ENCODE results near the gene DHX29. TPM values are rescaled to one million over a fixed set of nuclear protein-coding genes. Genes with fewer than 3 reads are reported as not detected.

The DHX29 gene
- total RNA-seq, 4 donors from 2014 or later, result 23.0 to 29.2 (median 25.7) TPM

GRCh38 chr5:55227664-55228430 lies 79.6 kb downstream of the DHX29 start:
- DNase-seq (ENCODE audit: low spot score) (no peak), ATAC-seq (ENCODE audit: low FRiP score) (no peak)
- no peak for TF ChIP-seq CTCF (IDR thresholded peaks at IDR 0.05)

DNA sequence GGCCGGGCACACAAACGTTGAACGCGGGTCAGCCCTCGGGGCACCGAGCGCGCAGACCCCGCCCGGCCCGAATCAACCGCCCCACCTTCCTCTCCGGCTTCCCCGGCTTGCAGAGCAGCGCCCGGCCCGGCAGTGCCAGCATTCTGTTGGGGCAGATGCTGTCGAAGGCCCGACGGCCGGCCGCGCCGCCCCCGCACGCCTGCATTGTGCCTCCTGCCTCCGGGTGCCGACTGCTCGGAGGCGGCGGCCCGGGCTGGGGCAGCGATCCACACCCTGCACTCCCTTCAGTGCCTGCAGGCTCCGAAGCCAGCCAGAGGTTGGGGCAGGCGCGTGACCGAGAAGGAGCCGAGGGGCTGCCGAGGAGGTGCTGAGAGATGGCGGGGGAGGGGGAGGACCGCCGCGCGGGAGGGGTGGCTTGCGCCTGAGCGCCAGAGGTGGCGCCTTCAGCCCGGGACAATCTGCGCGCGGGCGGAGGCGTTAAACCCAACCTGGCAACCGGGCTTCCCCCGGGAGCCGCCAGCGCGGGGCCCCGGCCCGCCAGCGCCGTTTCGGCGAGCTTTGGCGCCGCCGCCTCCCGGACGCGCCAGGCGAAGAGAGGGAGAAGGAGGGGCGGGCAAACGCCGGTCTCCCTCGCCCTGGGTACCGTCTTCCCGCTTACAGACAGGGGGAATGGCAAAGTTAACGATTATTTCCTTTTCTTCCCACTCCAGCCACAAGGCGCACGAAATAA lies 80.4 kb downstream of the DHX29 start, which contains the start of gene MCIDAS:
Gene MCIDAS, minus strand, starts transcription at position 382 of the 730 bp plus-strand sequence. Its CDS starts 177 bp downstream, at position 205.
- DNase-seq (ENCODE audit: low spot score) (no peak), ATAC-seq (ENCODE audit: low FRiP score) (peak; percentile 31)
- TF ChIP-seq CTCF (IDR thresholded peaks at IDR 0.05), result no peak

DNA sequence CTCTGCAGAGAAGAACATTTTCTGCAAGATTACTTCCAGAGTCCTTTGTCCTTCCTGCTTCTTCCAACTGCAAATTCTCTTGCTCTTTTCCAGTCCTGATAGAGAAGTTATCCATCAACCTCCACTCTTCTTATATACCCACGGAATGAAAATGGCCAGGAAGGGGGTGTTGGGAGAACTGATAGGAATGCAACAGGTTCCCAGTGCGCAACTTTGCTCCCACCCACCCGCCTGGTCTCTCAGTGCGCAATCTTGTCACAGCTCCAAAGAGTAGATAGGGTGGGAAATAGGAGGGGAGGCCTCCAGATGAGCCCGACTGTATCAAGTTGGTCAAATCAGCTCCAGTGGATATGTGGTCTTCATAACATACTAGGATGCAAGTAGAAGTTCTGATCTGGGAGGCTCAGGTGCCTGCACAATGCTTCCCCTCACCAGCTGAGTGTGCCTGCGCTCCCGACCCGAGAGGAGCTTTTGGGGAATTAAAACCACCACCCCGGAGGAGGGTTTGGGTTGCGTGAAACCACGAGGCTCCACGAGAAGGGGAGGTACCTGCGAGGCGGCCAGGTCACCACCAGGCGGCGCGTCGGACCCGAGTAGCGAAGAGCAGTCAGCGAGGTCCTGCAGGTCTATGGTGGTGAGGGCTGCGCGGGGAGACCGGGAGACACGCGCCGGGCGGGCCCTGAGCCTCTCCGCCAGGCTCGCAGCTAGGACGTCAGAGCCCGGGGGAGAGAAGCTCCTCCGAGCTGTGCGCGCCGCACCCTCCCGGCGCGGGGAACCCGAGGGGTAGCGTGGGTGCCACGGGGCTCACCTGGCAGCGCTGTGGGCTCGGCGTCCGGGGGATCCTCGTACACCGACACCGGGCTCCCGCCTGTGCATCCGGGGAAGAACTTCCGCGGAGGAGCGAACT lies 81.2 kb downstream of the DHX29 start:
- TF ChIP-seq CTCF (IDR thresholded peaks at IDR 0.05), result no peak
- no peak for DNase-seq (ENCODE audit: low spot score)
- ATAC-seq (ENCODE audit: low FRiP score), result peak; percentile 86

GRCh38 chr5:55225346-55225745 lies 82.1 kb downstream of the DHX29 start:
- TF ChIP-seq CTCF (IDR thresholded peaks at IDR 0.05), result no peak
- no peak for ATAC-seq (ENCODE audit: low FRiP score)
- DNase-seq (ENCODE audit: low spot score), result no peak

GRCh38 chr5:55223812-55224240 lies 83.7 kb downstream of the DHX29 start:
- DNase-seq (ENCODE audit: low spot score), result no peak
- no peak for TF ChIP-seq CTCF (IDR thresholded peaks at IDR 0.05)

DNA sequence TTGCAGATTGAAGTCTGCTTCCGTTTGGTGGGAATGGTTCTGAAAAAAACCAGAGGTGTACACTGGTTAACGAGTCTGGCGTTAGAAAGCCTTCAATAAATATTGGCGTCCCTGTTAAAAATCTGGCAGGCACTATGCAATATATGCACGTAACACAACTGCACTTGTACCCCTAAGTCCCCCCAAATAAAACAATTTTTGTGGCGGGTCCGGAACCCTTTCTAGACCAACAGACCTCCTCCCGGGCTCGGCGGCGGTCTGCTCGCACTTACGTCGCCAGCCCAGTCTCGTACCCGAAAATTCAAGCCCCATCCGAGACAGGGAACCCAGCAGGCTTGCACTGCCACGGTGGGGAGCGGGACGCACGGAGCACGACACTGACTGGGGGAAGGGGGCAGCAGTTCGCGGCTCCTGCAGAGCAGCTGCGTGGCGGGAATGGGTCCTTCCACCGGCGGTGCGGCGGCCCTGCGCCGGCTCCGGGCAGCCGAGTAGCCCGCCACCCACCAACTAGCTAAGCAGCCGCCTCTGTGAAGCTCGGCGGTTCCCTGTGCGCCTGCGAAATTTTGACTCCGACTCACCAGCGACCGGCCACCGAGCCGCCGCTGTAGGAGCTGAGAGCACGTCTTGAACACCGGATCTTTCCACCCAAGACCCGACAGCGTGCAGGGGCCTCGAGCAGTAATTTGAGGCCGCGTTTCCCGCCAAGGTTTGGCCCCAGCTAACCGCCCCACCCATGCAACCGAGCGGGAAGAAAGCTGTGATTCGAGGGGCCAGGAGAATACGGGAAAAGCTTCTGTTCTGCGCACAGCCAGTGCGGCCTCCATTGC lies 84.3 kb downstream of the DHX29 start:
- no peak for DNase-seq (ENCODE audit: low spot score)
- ATAC-seq (ENCODE audit: low FRiP score), result no peak
- no peak for TF ChIP-seq CTCF (IDR thresholded peaks at IDR 0.05)

More at GRCh38 chr5:55223812-55224240, 83.7 kb downstream of the DHX29 start:
- ATAC-seq (ENCODE audit: low FRiP score), result no peak
